SU-DHL-6 (cell line): ENCODE measurements around the gene TMEM204.

Source experiments
- CTCF ChIP-seq: fragments of 200-600 bp; sonication (generic); IDR thresholded peaks from one replicate; pipeline ENCODE4 v1.5.1; 2017; ENCODE audit warnings: antibody characterized with exemption, mild to moderate bottlenecking, low read length, moderate library complexity; ENCODE audit not compliant: insufficient read depth, poor library complexity, severe bottlenecking
- EZH2phosphoT487 ChIP-seq: fragments of 200-600 bp; sonication (generic), shearing (Covaris generic); conservative IDR thresholded peaks from 2 replicates; pipeline ENCODE4 v1.6.1; 2018; ENCODE audit warnings: mild to moderate bottlenecking, antibody characterized with exemption, low read length, moderate library complexity, mixed read lengths

GRCh38 chr16:1520461-1520860 lies 13.0 kb upstream of the TMEM204 start:
- TF ChIP-seq CTCF (no peak), EZH2phosphoT487 (no peak)
